OCI-LY7 (cell line): Measurements from ENCODE around the gene ZMIZ2. TPM values are rescaled to one million over a fixed set of nuclear protein-coding genes. Genes with fewer than 3 reads are reported as not detected.

Experiments used
- BruUV-seq: library from RNA; stranded (reverse); fragments of 400-500 nt; replicated peaks from 2 replicates; lab custom pipeline; 2021; lab: Mats Ljungman, UMichigan
- CTCF ChIA-PET: fragments of 300-600 bp; sonication (Branson Sonifier 250); formaldehyde crosslinking; loops from one replicate; lab custom pipeline; 2022; ENCODE audit warnings: antibody characterized with exemption; ENCODE audit not compliant: unreplicated experiment; lab: Charles Lee
- POLR2A ChIA-PET: fragments of 300-600 bp; sonication (Branson Sonifier 250); formaldehyde crosslinking; loops from one replicate; lab custom pipeline; 2022; ENCODE audit warnings: antibody characterized with exemption; lab: Charles Lee
- DNase-seq: peaks from one replicate; pipeline ENCODE4 v3.0.0-alpha.2; 2015; ENCODE audit warnings: low spot score
- H2AFZ ChIP-seq: fragments of 200-600 bp; sonication (generic), shearing (Covaris generic); 2 replicates; pipeline ENCODE4 v1.6.1; 2014; ENCODE audit warnings: mild to moderate bottlenecking, antibody characterized with exemption, low read length, moderate library complexity
- H3K27ac ChIP-seq: fragments of 200-600 bp; sonication (generic); 2 replicates; pipeline ENCODE4 v1.5.1; 2014; ENCODE audit warnings: mixed run types, low read depth, mild to moderate bottlenecking, moderate library complexity, low read length, inconsistent platforms; ENCODE audit not compliant: poor library complexity, severe bottlenecking
- H3K36me3 ChIP-seq: fragments of 200-600 bp; sonication (generic); 2 replicates; pipeline ENCODE4 v1.6.1; 2014; ENCODE audit warnings: mild to moderate bottlenecking, antibody characterized with exemption, low read length, moderate library complexity, mixed read lengths; ENCODE audit not compliant: insufficient read depth
- H3K4me1 ChIP-seq: fragments of 200-600 bp; sonication (generic); 2 replicates; pipeline ENCODE4 v1.5.1; 2014; ENCODE audit warnings: mild to moderate bottlenecking, low read length; ENCODE audit not compliant: insufficient read depth, poor library complexity, severe bottlenecking
- H3K4me2 ChIP-seq: fragments of 200-600 bp; sonication (generic); 2 replicates; pipeline ENCODE4 v1.6.1; 2014; ENCODE audit warnings: mild to moderate bottlenecking, low read length
- H3K4me3 ChIP-seq: fragments of 200-600 bp; sonication (generic); 2 replicates; pipeline ENCODE4 v1.5.1; 2014; ENCODE audit warnings: mild to moderate bottlenecking, low read depth, low read length; ENCODE audit not compliant: poor library complexity, severe bottlenecking
- H3K79me2 ChIP-seq: fragments of 200-600 bp; sonication (generic); 2 replicates; pipeline ENCODE4 v1.6.1; 2016; ENCODE audit warnings: low read depth, mild to moderate bottlenecking, low read length, moderate library complexity, mixed read lengths; ENCODE audit not compliant: insufficient read depth
- H3K9me2 ChIP-seq: fragments of 200-600 bp; sonication (generic); 2 replicates; pipeline ENCODE4 v1.6.1; 2016; ENCODE audit warnings: mild to moderate bottlenecking, low read length, mixed read lengths; ENCODE audit not compliant: insufficient read depth
- H3K9me3 ChIP-seq: fragments of 200-600 bp; sonication (generic); 2 replicates; pipeline ENCODE4 v1.6.1; 2014; ENCODE audit warnings: mild to moderate bottlenecking, mixed run types, low read length, mixed read lengths
- H4K20me1 ChIP-seq: fragments of 200-600 bp; sonication (generic); 2 replicates; pipeline ENCODE4 v1.6.1; 2014; ENCODE audit warnings: mild to moderate bottlenecking, antibody characterized with exemption, low read length, moderate library complexity, mixed read lengths; ENCODE audit not compliant: insufficient read depth
- EZH2phosphoT487 ChIP-seq: fragments of 200-600 bp; sonication (generic); IDR thresholded peaks from 2 replicates; pipeline ENCODE4 v1.6.1; 2018; ENCODE audit warnings: low read depth, borderline replicate concordance, mild to moderate bottlenecking, mixed run types, antibody characterized with exemption, low read length, moderate library complexity, mixed read lengths
- intact Hi-C: fragments of 100-400 bp; cut with micrococcal nuclease; formaldehyde crosslinking; loops from one replicate; pipeline ENCODE4 v1.10.0; 2022; ENCODE audit not compliant: unreplicated experiment
- total RNA-seq, 2 experiments: library from RNA; depleted of rRNA in 1 of 2; stranded (reverse); fragments of >200 nt in 1 of 2; shearing (Covaris generic) in 1 of 2; gene quantifications; 2 replicates each; pipeline ENCODE4 v1.2.3, GENCODE V29; 2014 to 2022
- TF ChIP-seq, protein P1 (sequence below): fragments of 200-600 bp; sonication (generic); conservative IDR thresholded peaks from 2 replicates; pipeline ENCODE4 v1.5.1; 2014; ENCODE audit warnings: mild to moderate bottlenecking, antibody characterized with exemption, low read length, moderate library complexity, mixed read lengths

ZMIZ2 gene
- total RNA-seq, 2 experiments from 2014 or later: 17.2 to 79.7 TPM

DNA sequence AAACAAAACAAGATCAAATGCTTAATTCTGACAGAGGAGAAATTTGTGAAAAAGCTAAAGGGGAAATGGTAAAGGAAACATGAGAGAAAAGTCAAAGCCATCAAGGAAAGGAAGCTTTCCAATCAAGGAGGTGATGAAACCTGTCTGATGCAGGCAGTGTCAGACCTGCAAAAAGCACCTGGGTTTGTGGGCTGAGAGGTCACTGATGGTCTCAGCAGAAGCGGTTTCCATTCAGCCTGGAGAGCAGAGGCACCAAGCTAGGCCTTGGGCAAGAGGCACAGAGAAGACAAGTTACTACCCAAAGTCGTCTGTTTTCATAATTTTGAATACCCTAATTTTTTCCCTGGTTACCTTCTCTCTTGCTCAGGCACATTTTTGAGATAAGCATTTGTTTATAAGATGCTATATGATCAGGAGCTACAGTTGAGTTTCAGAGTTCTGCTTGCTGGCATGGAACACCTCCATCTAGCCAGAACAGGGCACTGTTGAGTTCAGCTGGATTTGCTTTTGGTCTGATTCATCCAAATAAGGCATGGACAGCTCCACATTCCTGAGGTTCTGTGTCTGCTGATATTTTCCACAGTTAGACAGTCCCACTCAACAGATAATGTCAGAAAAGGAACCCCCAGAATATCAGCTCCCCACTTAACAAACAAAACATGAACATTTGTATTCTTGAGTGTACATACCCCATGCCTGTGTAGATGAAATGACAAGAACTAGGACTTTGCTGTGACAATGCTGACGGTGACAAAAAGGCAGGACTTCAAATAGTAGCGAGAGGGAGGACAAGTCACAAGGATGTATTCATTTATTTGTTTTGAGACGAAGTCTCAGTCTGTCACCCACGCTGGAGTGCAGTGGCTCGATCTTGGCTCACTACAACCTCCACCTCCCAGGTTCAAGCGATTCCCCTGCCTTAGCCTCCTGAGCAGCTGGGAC is 42.9 kb downstream of the ZMIZ2 start:
- TF ChIP-seq, protein P1, sequence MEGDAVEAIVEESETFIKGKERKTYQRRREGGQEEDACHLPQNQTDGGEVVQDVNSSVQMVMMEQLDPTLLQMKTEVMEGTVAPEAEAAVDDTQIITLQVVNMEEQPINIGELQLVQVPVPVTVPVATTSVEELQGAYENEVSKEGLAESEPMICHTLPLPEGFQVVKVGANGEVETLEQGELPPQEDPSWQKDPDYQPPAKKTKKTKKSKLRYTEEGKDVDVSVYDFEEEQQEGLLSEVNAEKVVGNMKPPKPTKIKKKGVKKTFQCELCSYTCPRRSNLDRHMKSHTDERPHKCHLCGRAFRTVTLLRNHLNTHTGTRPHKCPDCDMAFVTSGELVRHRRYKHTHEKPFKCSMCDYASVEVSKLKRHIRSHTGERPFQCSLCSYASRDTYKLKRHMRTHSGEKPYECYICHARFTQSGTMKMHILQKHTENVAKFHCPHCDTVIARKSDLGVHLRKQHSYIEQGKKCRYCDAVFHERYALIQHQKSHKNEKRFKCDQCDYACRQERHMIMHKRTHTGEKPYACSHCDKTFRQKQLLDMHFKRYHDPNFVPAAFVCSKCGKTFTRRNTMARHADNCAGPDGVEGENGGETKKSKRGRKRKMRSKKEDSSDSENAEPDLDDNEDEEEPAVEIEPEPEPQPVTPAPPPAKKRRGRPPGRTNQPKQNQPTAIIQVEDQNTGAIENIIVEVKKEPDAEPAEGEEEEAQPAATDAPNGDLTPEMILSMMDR: no peak
- TF ChIP-seq EZH2phosphoT487: no peak
- H2AFZ ChIP-seq: no peak overlapping the region
- intact Hi-C loops: no loop called here
- H3K9me3 ChIP-seq: no peaks in the 10 kb centered on the region
- no peaks in the 10 kb centered on the region for H3K9me2 ChIP-seq
- H4K20me1 ChIP-seq: no peaks in the 10 kb centered on the region
- POLR2A ChIA-PET: interaction anchor here (0.6 to 1.2 kb wide), 2 partner anchors 17 to 18 kb away, joined by 3 read pairs; no protein-coding TSS in a partner anchor
- no peaks in the 10 kb centered on the region for H3K36me3 ChIP-seq
- no TSS peak for BruUV-seq
- H3K27ac ChIP-seq: no peak overlapping the region
- peaks cover 9% of the 10 kb centered on the region for H3K79me2 ChIP-seq
- CTCF ChIA-PET: no interaction called here
- H3K4me2 ChIP-seq: no peak overlapping the region
- no peak overlapping the region for H3K4me3 ChIP-seq
- no peak for DNase-seq
- H3K4me1 ChIP-seq: peaks cover 12% of the 10 kb centered on the region

GRCh38 chr7:44793919-44794318 is 45.3 kb downstream of the ZMIZ2 start:
- Histone ChIP-seq H3K9me2 (no peaks in the 10 kb centered on the region), H4K20me1 (peaks cover 15% of the 10 kb centered on the region), H3K79me2 (peaks cover 32% of the 10 kb centered on the region), H3K4me3 (no peak overlapping the region), H3K27ac (no peak overlapping the region), H2AFZ (no peak overlapping the region), H3K4me1 (peaks cover 21% of the 10 kb centered on the region), H3K9me3 (no peaks in the 10 kb centered on the region), H3K36me3 (peaks cover 23% of the 10 kb centered on the region), H3K4me2 (no peak overlapping the region)
- ChIA-PET CTCF (no interaction called here), POLR2A (interaction anchor here (1.0 kb wide), 1 partner anchor 41 kb away, joined by 3 read pairs; no protein-coding TSS in a partner anchor)
- BruUV-seq: no TSS peak
- DNase-seq: no peak
- TF ChIP-seq, protein P1: no peak
- no peak for TF ChIP-seq EZH2phosphoT487
- intact Hi-C loops: no loop called here
